Natural killer cell (primary cell): ENCODE results near the gene LBH. TPM values are rescaled to one million over a fixed set of nuclear protein-coding genes. Genes with fewer than 3 reads are reported as not detected.
A peak's percentile ranks its signal among the peaks of the same experiment; 100 is the strongest.

Source experiments
- ATAC-seq, 3 donors: fragments of 150-1000 bp in 2 of 3; fragments of 200-7000 bp in 1 of 3; cut with Tn5 transposase; 1 replicate in 1 of 3; 2 replicates in 2 of 3; pipeline ENCODE4 v1.10.0; 2021; ENCODE audit warnings: mild to moderate bottlenecking in 2 of 3, moderate library complexity in 2 of 3
- DNase-seq, 2 donors: peaks; one replicate each; pipeline versions ENCODE4 v3.0.0 to v3.0.0-alpha.2; 2013 to 2021; ENCODE audit warnings: mixed read lengths in 1 of 2
- H3K27ac ChIP-seq: one replicate; pipeline ENCODE4 v1.5.1; 2013; ENCODE audit warnings: mild to moderate bottlenecking, low read length
- H3K27me3 ChIP-seq: one replicate; pipeline ENCODE4 v1.6.1; 2013; ENCODE audit warnings: low read length; ENCODE audit not compliant: control insufficient read depth, insufficient read depth
- H3K36me3 ChIP-seq: one replicate; pipeline ENCODE4 v1.6.1; 2013; ENCODE audit warnings: low read length; ENCODE audit not compliant: control insufficient read depth, insufficient read depth
- H3K4me1 ChIP-seq: one replicate; pipeline ENCODE4 v1.6.1; 2013; ENCODE audit warnings: low read length; ENCODE audit not compliant: control insufficient read depth, insufficient read depth
- H3K4me3 ChIP-seq: one replicate; pipeline ENCODE4 v1.5.1; 2013; ENCODE audit warnings: low read length
- H3K9me3 ChIP-seq: one replicate; pipeline ENCODE4 v1.6.1; 2013; ENCODE audit warnings: low read length; ENCODE audit not compliant: control insufficient read depth, insufficient read depth
- H3K27ac Mint-ChIP-seq, 2 donors: one replicate each; pipeline ENCODE4 v1.8.0; 2022; ENCODE audit warnings: mild to moderate bottlenecking in 2 of 2, mixed read lengths in 2 of 2, moderate library complexity in 1 of 2
- H3K27me3 Mint-ChIP-seq, 2 donors: one replicate each; pipeline ENCODE4 v1.8.0; 2022; ENCODE audit warnings: low read depth in 2 of 2, mixed read lengths in 2 of 2
- H3K36me3 Mint-ChIP-seq: one replicate; pipeline ENCODE4 v1.8.0; 2022; ENCODE audit warnings: mixed read lengths
- H3K4me1 Mint-ChIP-seq, 2 donors: one replicate each; pipeline ENCODE4 v1.8.0; 2022; ENCODE audit warnings: mixed read lengths in 2 of 2
- H3K4me3 Mint-ChIP-seq: one replicate; pipeline ENCODE4 v1.8.0; 2022; ENCODE audit warnings: mild to moderate bottlenecking, moderate library complexity, mixed read lengths
- H3K9me3 Mint-ChIP-seq, 2 donors: one replicate each; pipeline ENCODE4 v1.8.0; 2022; ENCODE audit warnings: mixed read lengths in 2 of 2
- CTCF ChIP-seq: fragments of 200-600 bp; IDR thresholded peaks from one replicate; pipeline ENCODE4 v1.8.0; 2022; ENCODE audit warnings: antibody characterized with exemption
- WGBS: methylation state at CpG from one replicate; pipeline ENCODE4 v1.1.7; 2013; ENCODE audit warnings: missing lambda C conversion rate; ENCODE audit not compliant: insufficient coverage; 5-methylcytosine and 5-hydroxymethylcytosine counted together
- intact Hi-C: fragments of 100-400 bp; cut with micrococcal nuclease; formaldehyde crosslinking; loops from one replicate; pipeline ENCODE4 v1.14.2; 2022
- total RNA-seq, 4 donors: library from RNA; stranded (reverse); fragments of 120-200 nt in 1 of 4; gene quantifications; one replicate each; pipeline versions ENCODE4 v1.2.3 to v1.2.4, GENCODE V29; 2013 to 2022

The LBH gene
- total RNA-seq, 3 donors from 2014 or later (not counting 1 experiment from before 2014, with no cell fraction given) = 157 to 197 (median 158) TPM

GRCh38 chr2:30265052-30266015, 34.0 kb downstream of the LBH start:
- no peak for DNase-seq
- Mint-ChIP-seq H3K4me1 (peaks cover 63 to 67% of the 10 kb centered on the region in 2 donors), H3K27me3 (no peaks in the 10 kb centered on the region), H3K36me3 (no peaks in the 10 kb centered on the region), H3K4me3 (peak overlapping the region; percentile 89), H3K9me3 (no peaks in the 10 kb centered on the region), H3K27ac (peak overlapping the region; percentile 93 to 94)
- peak in 1 of 3 donors; percentile 3 for ATAC-seq
- H3K27me3 ChIP-seq = no peaks in the 10 kb centered on the region
- H3K36me3 ChIP-seq = no peaks in the 10 kb centered on the region
- no peak overlapping the region for H3K4me3 ChIP-seq
- peaks cover 38% of the 10 kb centered on the region for H3K4me1 ChIP-seq
- 45% methylated on average over 2 of the region's 4 CpGs for WGBS
- intact Hi-C loops = loop anchor here (1.0 to 2.0 kb wide), 3 partner anchors 12 to 71 kb away; no protein-coding TSS in a partner anchor
- no peak for TF ChIP-seq CTCF
- peaks cover 3% of the 10 kb centered on the region for H3K9me3 ChIP-seq
- H3K27ac ChIP-seq = peak overlapping the region; percentile 79

GRCh38 chr2:30266051-30266621, 34.8 kb downstream of the LBH start:
- TF ChIP-seq CTCF = no peak
- Mint-ChIP-seq H3K4me3 (peak overlapping the region; percentile 89), H3K36me3 (no peaks in the 10 kb centered on the region), H3K27ac (peak overlapping the region; percentile 93 to 94), H3K9me3 (no peaks in the 10 kb centered on the region), H3K27me3 (no peaks in the 10 kb centered on the region), H3K4me1 (peaks cover 62 to 63% of the 10 kb centered on the region in 2 donors)
- Histone ChIP-seq H3K4me3 (no peak overlapping the region), H3K36me3 (no peaks in the 10 kb centered on the region), H3K9me3 (peaks cover 3% of the 10 kb centered on the region), H3K27ac (peak overlapping the region; percentile 79), H3K4me1 (peaks cover 38% of the 10 kb centered on the region), H3K27me3 (no peaks in the 10 kb centered on the region)
- intact Hi-C loops = loop anchor here (1.0 to 2.0 kb wide), 3 partner anchors 13 to 71 kb away; no protein-coding TSS in a partner anchor
- DNase-seq (peak; percentile 53 to 85), ATAC-seq (peak; percentile 86 to 92 (median 91))
- WGBS = 5% methylated on average over 7 of the region's 7 CpGs

- H3K27ac ChIP-seq = peak overlapping the region; percentile 79
- DNase-seq = no peak
- Mint-ChIP-seq H3K4me3 (peak overlapping the region; percentile 89), H3K4me1 (peaks cover 63 to 67% of the 10 kb centered on the region in 2 donors), H3K27me3 (no peaks in the 10 kb centered on the region), H3K9me3 (no peaks in the 10 kb centered on the region), H3K36me3 (no peaks in the 10 kb centered on the region), H3K27ac (peak overlapping the region; percentile 93 to 94)
- no peak for TF ChIP-seq CTCF
- no peaks in the 10 kb centered on the region for H3K27me3 ChIP-seq
- peaks cover 3% of the 10 kb centered on the region for H3K9me3 ChIP-seq
- ATAC-seq = peak in 1 of 3 donors; percentile 3
- no peak overlapping the region for H3K4me3 ChIP-seq
- 76% methylated on average over 5 of the region's 5 CpGs for WGBS
- peaks cover 42% of the 10 kb centered on the region for H3K4me1 ChIP-seq
- H3K36me3 ChIP-seq = no peaks in the 10 kb centered on the region
- intact Hi-C loops = loop anchor here (1.0 to 2.0 kb wide), 4 partner anchors 13 to 70 kb away; no protein-coding TSS in a partner anchor
Measured at GRCh38 chr2:30266705-30267104, 35.4 kb downstream of the LBH start.
